Right lobe of liver (tissue), 4 donors: Measurements from ENCODE around the gene ZBTB16.

Source experiments
- POLR2A ChIP-seq: fragments of 450-650 bp; IDR thresholded peaks from one replicate; pipeline ENCODE4 v1.6.1; 2017; ENCODE audit warnings: antibody characterized with exemption, mild to moderate bottlenecking
- TF ChIP-seq, protein P1 (sequence below), 4 donors: fragments of 200-600 bp in 3 of 4; fragments of 450-650 bp in 1 of 4; IDR thresholded peaks; one replicate each; pipeline versions ENCODE4 v1.5.1 to v1.8.0; 2016 to 2022; ENCODE audit warnings: antibody characterized with exemption in 4 of 4, mild to moderate bottlenecking in 2 of 4
- donor health status: DM: no; HTN: no; CAD: no.
- donor health status: DM: no; HTN: no; CAD: no.
- donor health status: DM: no; HTN: yes; CAD: no.

DNA sequence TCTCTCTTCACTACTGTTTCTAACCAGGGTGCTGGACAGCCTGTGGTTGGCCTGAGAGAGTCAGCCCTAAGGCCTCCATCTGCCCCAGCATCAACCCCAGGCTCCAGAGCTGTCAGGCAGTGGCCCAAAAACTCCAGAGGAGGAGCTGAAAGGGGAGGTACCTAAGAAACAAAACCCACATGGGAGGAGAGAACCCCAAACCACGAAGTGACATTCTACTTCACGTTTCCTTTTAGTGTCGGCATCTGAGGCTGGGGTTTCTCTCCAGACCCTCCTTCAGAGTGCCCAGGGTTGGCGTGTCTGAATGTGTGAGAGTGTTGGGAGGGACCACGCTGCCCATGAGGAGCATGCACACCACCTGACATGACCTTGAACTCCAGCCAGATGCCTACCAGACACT is 166.8 kb downstream of the ZBTB16 start:
- TF ChIP-seq, protein P1, sequence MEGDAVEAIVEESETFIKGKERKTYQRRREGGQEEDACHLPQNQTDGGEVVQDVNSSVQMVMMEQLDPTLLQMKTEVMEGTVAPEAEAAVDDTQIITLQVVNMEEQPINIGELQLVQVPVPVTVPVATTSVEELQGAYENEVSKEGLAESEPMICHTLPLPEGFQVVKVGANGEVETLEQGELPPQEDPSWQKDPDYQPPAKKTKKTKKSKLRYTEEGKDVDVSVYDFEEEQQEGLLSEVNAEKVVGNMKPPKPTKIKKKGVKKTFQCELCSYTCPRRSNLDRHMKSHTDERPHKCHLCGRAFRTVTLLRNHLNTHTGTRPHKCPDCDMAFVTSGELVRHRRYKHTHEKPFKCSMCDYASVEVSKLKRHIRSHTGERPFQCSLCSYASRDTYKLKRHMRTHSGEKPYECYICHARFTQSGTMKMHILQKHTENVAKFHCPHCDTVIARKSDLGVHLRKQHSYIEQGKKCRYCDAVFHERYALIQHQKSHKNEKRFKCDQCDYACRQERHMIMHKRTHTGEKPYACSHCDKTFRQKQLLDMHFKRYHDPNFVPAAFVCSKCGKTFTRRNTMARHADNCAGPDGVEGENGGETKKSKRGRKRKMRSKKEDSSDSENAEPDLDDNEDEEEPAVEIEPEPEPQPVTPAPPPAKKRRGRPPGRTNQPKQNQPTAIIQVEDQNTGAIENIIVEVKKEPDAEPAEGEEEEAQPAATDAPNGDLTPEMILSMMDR (IDR thresholded peaks at IDR 0.05) = no peak
- no peak for TF ChIP-seq POLR2A
